Nephron (organoid): ENCODE results near the gene CABP7.

ENCODE experiments used
- H3K27ac Mint-ChIP-seq, 3 experiments: 2 replicates each; pipeline ENCODE4 v1.8.0; 2020; ENCODE audit warnings: mixed read lengths in 3 of 3, mild to moderate bottlenecking in 2 of 3, moderate library complexity in 1 of 3
- H3K27me3 Mint-ChIP-seq: 2 replicates; pipeline ENCODE4 v1.8.0; 2021; ENCODE audit warnings: low read depth, mild to moderate bottlenecking, moderate library complexity, mixed read lengths
- H3K36me3 Mint-ChIP-seq: 2 replicates; pipeline ENCODE4 v1.8.0; 2020; ENCODE audit warnings: low read depth, mixed read lengths
- H3K4me1 Mint-ChIP-seq: 2 replicates; pipeline ENCODE4 v1.8.0; 2020; ENCODE audit warnings: mixed read lengths
- H3K4me3 Mint-ChIP-seq, 3 experiments: 2 replicates each; pipeline ENCODE4 v1.8.0; 2020; ENCODE audit warnings: mild to moderate bottlenecking in 3 of 3, mixed read lengths in 3 of 3, moderate library complexity in 2 of 3
- H3K9me3 Mint-ChIP-seq: 2 replicates; pipeline ENCODE4 v1.8.0; 2020; ENCODE audit warnings: mixed read lengths
- CTCF ChIP-seq, 3 experiments: fragments of 200-600 bp; sonication (generic); IDR thresholded peaks; one replicate each; pipeline ENCODE4 v1.5.0; 2021; ENCODE audit warnings: antibody characterized with exemption in 3 of 3; ENCODE audit not compliant: unreplicated experiment in 3 of 3

CABP7 gene

GRCh38 chr22:29702931-29703501 lies 16.8 kb upstream of the CABP7 start:
- Mint-ChIP-seq H3K4me3 (no peak overlapping the region), H3K27ac (peak overlapping the region in 1 of 3 experiments; percentile 23), H3K9me3 (no peaks in the 10 kb centered on the region), H3K4me1 (peaks cover 45% of the 10 kb centered on the region), H3K27me3 (peaks cover 52% of the 10 kb centered on the region), H3K36me3 (peaks cover 3% of the 10 kb centered on the region)
- TF ChIP-seq CTCF (IDR thresholded peaks at IDR 0.05; ENCODE audit: unreplicated experiment in 3 of 3): no peak

- Mint-ChIP-seq H3K36me3 (no peaks in the 10 kb centered on the region), H3K9me3 (no peaks in the 10 kb centered on the region), H3K4me1 (peaks cover 45% of the 10 kb centered on the region), H3K27ac (no peak overlapping the region), H3K4me3 (no peak overlapping the region), H3K27me3 (peaks cover 59% of the 10 kb centered on the region)
- no peak for TF ChIP-seq CTCF (IDR thresholded peaks at IDR 0.05; ENCODE audit: unreplicated experiment in 3 of 3)
Measured at GRCh38 chr22:29703569-29704195, 16.1 kb upstream of the CABP7 start.

- H3K36me3 Mint-ChIP-seq: no peaks in the 10 kb centered on the region
- TF ChIP-seq CTCF (IDR thresholded peaks at IDR 0.05; ENCODE audit: unreplicated experiment in 3 of 3): no peak
- H3K27ac Mint-ChIP-seq: peak overlapping the region in 1 of 3 experiments; percentile 66
- peaks cover 41% of the 10 kb centered on the region for H3K4me1 Mint-ChIP-seq
- H3K9me3 Mint-ChIP-seq: no peaks in the 10 kb centered on the region
- peaks cover 64% of the 10 kb centered on the region for H3K27me3 Mint-ChIP-seq
- no peak overlapping the region for H3K4me3 Mint-ChIP-seq
Measured at GRCh38 chr22:29704528-29705285, 15.1 kb upstream of the CABP7 start.

- no peak for TF ChIP-seq CTCF (IDR thresholded peaks at IDR 0.05; ENCODE audit: unreplicated experiment in 3 of 3)
- no peak overlapping the region for H3K4me3 Mint-ChIP-seq
- peaks cover 34% of the 10 kb centered on the region for H3K4me1 Mint-ChIP-seq
- no peaks in the 10 kb centered on the region for H3K9me3 Mint-ChIP-seq
- no peak overlapping the region for H3K27ac Mint-ChIP-seq
- H3K36me3 Mint-ChIP-seq: no peaks in the 10 kb centered on the region
- H3K27me3 Mint-ChIP-seq: peaks cover 65% of the 10 kb centered on the region
Measured at GRCh38 chr22:29705651-29706050, 14.2 kb upstream of the CABP7 start.

GRCh38 chr22:29706486-29706885 lies 13.3 kb upstream of the CABP7 start:
- H3K27me3 Mint-ChIP-seq: peaks cover 60% of the 10 kb centered on the region
- no peak overlapping the region for H3K27ac Mint-ChIP-seq
- H3K4me1 Mint-ChIP-seq: peaks cover 30% of the 10 kb centered on the region

More at GRCh38 chr22:29706486-29706885, 13.3 kb upstream of the CABP7 start:
- H3K9me3 Mint-ChIP-seq: no peaks in the 10 kb centered on the region
- H3K36me3 Mint-ChIP-seq: no peaks in the 10 kb centered on the region
- H3K4me3 Mint-ChIP-seq: no peak overlapping the region
- no peak for TF ChIP-seq CTCF (IDR thresholded peaks at IDR 0.05; ENCODE audit: unreplicated experiment in 3 of 3)
